K562 (cell line): ENCODE data around the gene ZNF385D. TPM values are rescaled to one million over a fixed set of nuclear protein-coding genes. Genes with fewer than 3 reads are reported as not detected.

ENCODE experiments used
- ATAC-seq: fragments of 200-7000 bp; cut with Tn5 transposase; 3 replicates; pipeline ENCODE4 v1.9.1; 2020; ENCODE audit warnings: moderate library complexity
- BruUV-seq: library from RNA; stranded (reverse); fragments of 400-500 nt; replicated peaks from 2 replicates; lab custom pipeline; 2021; lab: Mats Ljungman, UMichigan
- CTCF ChIA-PET: fragments of 300-600 bp; formaldehyde crosslinking; extraction: SDS; loops from one replicate; lab custom pipeline; 2021; ENCODE audit warnings: low intra/inter-chr PET ratio; lab: Yijun Ruan, JAX
- POLR2A ChIA-PET: fragments of 300-600, 350-650 bp; sonication (Branson Sonifier 250); formaldehyde crosslinking; extraction: SDS; loops from one replicate; lab custom pipeline; 2021; ENCODE audit warnings: antibody characterized with exemption, inconsistent platforms; lab: Yijun Ruan, JAX
- DNase-seq, 4 experiments: peaks; one replicate each; pipeline versions ENCODE4 v3.0.0 to v3.0.0-alpha.2; 2011 to 2018; ENCODE audit warnings: low spot score in 3 of 4, mixed read lengths in 3 of 4; ENCODE audit errors: extremely low read depth in 1 of 4
- FAIRE-seq: peaks from 2 replicates; lab custom pipeline; 2011; peaks lifted over from hg19 to GRCh38; lab: Jason Lieb, UNC
- H2AFZ ChIP-seq: 2 replicates; pipeline ENCODE4 v1.6.0; 2011; ENCODE audit warnings: low read depth, low read length, control low read depth, inconsistent platforms
- H3K27ac ChIP-seq: fragments of 200-600 bp; 3 replicates; pipeline ENCODE4 v1.8.0; 2011; ENCODE audit warnings: low read depth, mild to moderate bottlenecking, control low read depth, inconsistent platforms, low read length, moderate library complexity, mixed read lengths; ENCODE audit errors: extremely low read depth
- H3K27me3 ChIP-seq, 2 experiments: fragments of 300-600 bp in 1 of 2; 2 replicates in 1 of 2; 3 replicates in 1 of 2; pipeline versions ENCODE4 v1.6.0 to v1.8.0; 2011; ENCODE audit warnings: inconsistent platforms in 2 of 2, low read length in 2 of 2, mild to moderate bottlenecking in 1 of 2, mixed read lengths in 1 of 2, moderate library complexity in 1 of 2; ENCODE audit not compliant: control insufficient read depth in 2 of 2, insufficient read depth in 2 of 2
- H3K36me3 ChIP-seq: fragments of 300-600 bp; 3 replicates; pipeline ENCODE4 v1.8.0; 2011; ENCODE audit warnings: mild to moderate bottlenecking, low read length, inconsistent platforms; ENCODE audit not compliant: control insufficient read depth, insufficient read depth
- H3K4me1 ChIP-seq, 2 experiments: fragments of 200-600 bp in 1 of 2; replicated peaks in 1 of 2; 2 replicates in 1 of 2; 3 replicates in 1 of 2; pipeline versions ENCODE4 v1.5.1 to v1.8.0; 2011; ENCODE audit warnings: inconsistent platforms in 2 of 2, low read length in 2 of 2, mild to moderate bottlenecking in 1 of 2, mixed read lengths in 1 of 2, moderate library complexity in 1 of 2; ENCODE audit not compliant: control insufficient read depth in 2 of 2, insufficient read depth in 2 of 2
- H3K4me2 ChIP-seq: 2 replicates; pipeline ENCODE4 v1.6.1; 2011; ENCODE audit warnings: low read length, control low read depth, inconsistent platforms, mixed read lengths; ENCODE audit not compliant: insufficient read depth
- H3K4me3 ChIP-seq: fragments of 200-600 bp; sonication (generic), shearing (Covaris generic); 2 replicates; pipeline ENCODE4 v1.5.1; 2016; ENCODE audit warnings: control low read depth, inconsistent platforms
- H3K79me2 ChIP-seq: fragments of 200-600 bp; 3 replicates; pipeline ENCODE4 v1.8.0; 2011; ENCODE audit warnings: low read length, inconsistent platforms; ENCODE audit not compliant: control insufficient read depth, insufficient read depth
- H3K9ac ChIP-seq, 2 experiments: 2 replicates each; pipeline versions ENCODE4 v1.6.0 to v1.6.1; 2011; ENCODE audit warnings: low read depth in 2 of 2, low read length in 2 of 2, control low read depth in 1 of 2, inconsistent platforms in 1 of 2, mild to moderate bottlenecking in 1 of 2, mixed read lengths in 1 of 2; ENCODE audit not compliant: insufficient read depth in 1 of 2
- H3K9me1 ChIP-seq: one replicate; pipeline ENCODE4 v1.6.0; 2011; ENCODE audit warnings: inconsistent platforms, mild to moderate bottlenecking, low read length, moderate library complexity; ENCODE audit not compliant: control insufficient read depth, insufficient read depth
- H3K9me3 ChIP-seq: replicated peaks from 2 replicates; pipeline ENCODE4 v1.5.1; 2011; ENCODE audit warnings: low read depth, low read length, inconsistent platforms; ENCODE audit not compliant: control insufficient read depth, insufficient read depth
- H4K20me1 ChIP-seq: replicated peaks from 2 replicates; pipeline ENCODE4 v1.6.1; 2011; ENCODE audit warnings: low read length, inconsistent platforms, mixed read lengths; ENCODE audit not compliant: control insufficient read depth, insufficient read depth
- BDP1 ChIP-seq: IDR thresholded peaks from 3 replicates; pipeline ENCODE4 v1.6.1; 2011; ENCODE audit not compliant: insufficient read length, insufficient read depth
- CREBBP ChIP-seq: IDR thresholded peaks from one replicate; pipeline ENCODE4 v1.6.1; 2012; ENCODE audit warnings: low read depth, mild to moderate bottlenecking, control low read depth, inconsistent platforms, low read length
- CTCF ChIP-seq, 3 experiments: IDR thresholded peaks in 2 of 3; conservative IDR thresholded peaks in 1 of 3; 2 replicates each; pipeline ENCODE4 v1.5.1; 2011 to 2012; ENCODE audit warnings: low read length in 3 of 3, mild to moderate bottlenecking in 3 of 3, control low read depth in 2 of 3, improper control_type of control experiment in 1 of 3, inconsistent platforms in 1 of 3, low read depth in 1 of 3, mixed read lengths in 1 of 3, moderate library complexity in 1 of 3; ENCODE audit not compliant: insufficient read depth in 2 of 3
- ELK1 ChIP-seq: sonication (generic); formaldehyde crosslinking; IDR thresholded peaks from 2 replicates; pipeline ENCODE4 v1.8.1; 2022; ENCODE audit warnings: missing genetic modification reagents
- EP400 ChIP-seq: fragments of 450-650 bp; IDR thresholded peaks from 2 replicates; pipeline ENCODE4 v1.6.1; 2017; ENCODE audit warnings: antibody characterized with exemption, mild to moderate bottlenecking, moderate library complexity
- FUS ChIP-seq: fragments of 200-400 bp; formaldehyde crosslinking; optimal IDR thresholded peaks from 2 replicates; pipeline ENCODE3; 2017; ENCODE audit warnings: low read depth, low read length
- GTF2B ChIP-seq: IDR thresholded peaks from 2 replicates; pipeline ENCODE4 v1.6.1; 2011; ENCODE audit not compliant: insufficient read length; ENCODE audit errors: extremely low read depth
- IRF1 ChIP-seq: sonication (generic); formaldehyde crosslinking; IDR thresholded peaks from 2 replicates; pipeline ENCODE4 v1.8.0; 2022; ENCODE audit warnings: missing genetic modification reagents, mild to moderate bottlenecking, borderline replicate concordance
- KLF6 ChIP-seq: fragments of 250-450 bp; sonication (Bioruptor Pico); IDR thresholded peaks from 2 replicates; pipeline ENCODE4 v1.4.0; 2020; ENCODE audit warnings: mild to moderate bottlenecking, moderate library complexity, borderline replicate concordance
- MAFG ChIP-seq: fragments of 450-650 bp; conservative IDR thresholded peaks from 2 replicates; pipeline ENCODE4 v1.6.1; 2016; ENCODE audit warnings: missing genetic modification characterization, missing compliant biosample characterization
- MAZ ChIP-seq, 2 experiments: fragments of 450-650 bp in 1 of 2; sonication (generic) in 1 of 2; formaldehyde crosslinking; IDR thresholded peaks in 1 of 2; conservative IDR thresholded peaks in 1 of 2; 2 replicates each; pipeline versions ENCODE4 v1.4.0 to v1.5.0; 2020; ENCODE audit warnings: mild to moderate bottlenecking in 1 of 2, missing genetic modification reagents in 1 of 2
- NONO ChIP-seq, 2 experiments: fragments of 200-400 bp in 1 of 2; fragments of 450-650 bp in 1 of 2; formaldehyde crosslinking in 1 of 2; IDR thresholded peaks; 2 replicates each; pipeline ENCODE4 v1.6.1; 2017; ENCODE audit warnings: low read depth in 2 of 2, mild to moderate bottlenecking in 2 of 2, moderate library complexity in 2 of 2, low read length in 1 of 2
- TEAD2 ChIP-seq: fragments of 450-650 bp; IDR thresholded peaks from 2 replicates; pipeline ENCODE4 v1.6.1; 2016; ENCODE audit warnings: missing genetic modification characterization, control low read depth, missing compliant biosample characterization
- ZBTB12 ChIP-seq: fragments of 250-450 bp; sonication (Bioruptor Pico); IDR thresholded peaks from 2 replicates; pipeline ENCODE4 v1.4.0; 2020
- ZFPM2 ChIP-seq: fragments of 250-450 bp; sonication (Bioruptor Pico); IDR thresholded peaks from 2 replicates; pipeline ENCODE4 v1.5.1; 2022; ENCODE audit warnings: mild to moderate bottlenecking
- ZNF586 ChIP-seq: fragments of 450-650 bp; formaldehyde crosslinking; conservative IDR thresholded peaks from 2 replicates; pipeline ENCODE4 v1.4.0; 2020; ENCODE audit warnings: mild to moderate bottlenecking, moderate library complexity
- WGBS: fragments of 100-300 bp; shearing (Covaris generic); methylation state at CpG from one replicate; pipeline ENCODE4 v1.1.6; 2016; ENCODE audit warnings: low coverage, mixed read lengths; ENCODE audit not compliant: insufficient coverage; ENCODE audit errors: missing lambda C conversion rate; 5-methylcytosine and 5-hydroxymethylcytosine counted together
- in situ Hi-C: fragments of 300-500 bp; cut with MboI; formaldehyde crosslinking; loops from 4 replicates; pipeline ENCODE4 v1.15.0; 2018; ENCODE audit warnings: inconsistent platforms, mixed read lengths
- intact Hi-C: fragments of 100-400 bp; cut with micrococcal nuclease; formaldehyde crosslinking; loops from 2 replicates; pipeline ENCODE4 v1.14.2; 2022
- polyA plus RNA-seq, 8 experiments: library from polyadenylated mRNA; depleted of rRNA in 4 of 8; stranded (reverse) in 5 of 8; unstranded in 3 of 8; fragments of >200 nt; fragmentation: Nextera tagmentation in 2 of 8; fragmentation: Illumina TruSeq in 1 of 8; extraction: Ambion mirVana in 2 of 8; extraction: Trizol in 1 of 8; gene quantifications; 2 replicates each; pipeline versions ENCODE4 v1.2.1 to v1.2.3, GENCODE V29; 2011 to 2014; ENCODE audit warnings: inconsistent platforms in 1 of 8, missing spikeins in 1 of 8
- total RNA-seq, 7 experiments: library from RNA; depleted of rRNA in 6 of 7; stranded (reverse); fragments of >200 nt in 6 of 7; fragmentation: Illumina TruSeq in 2 of 7; extraction: Trizol in 2 of 7; gene quantifications; 2 replicates each; pipeline versions ENCODE4 v1.2.1 to v1.2.3, GENCODE V29; 2011 to 2021; ENCODE audit warnings: low replicate concordance in 1 of 7

ZNF385D gene
- total and polyA plus RNA-seq, 9 of the 15 experiments (the other 6 are each of a cell fraction or from before 2014, with no cell fraction given) = 0.14 to 1.7 (median 0.51) TPM

- intact Hi-C loops = no loop called here
- Histone ChIP-seq H3K27ac (no peak overlapping the region), H3K4me3 (no peak overlapping the region), H3K36me3 (no peaks in the 10 kb centered on the region; the same call in 2 of the 3 replicates), H3K9ac (no peak overlapping the region), H3K9me1 (no peaks in the 10 kb centered on the region), H3K4me1 (no peaks in the 10 kb centered on the region), H2AFZ (no peak overlapping the region), H3K9me3 (no peaks in the 10 kb centered on the region), H3K4me2 (no peak overlapping the region), H3K79me2 (no peaks in the 10 kb centered on the region), H3K27me3 (no peaks in the 10 kb centered on the region), H4K20me1 (no peaks in the 10 kb centered on the region)
- POLR2A ChIA-PET = no interaction called here
- CTCF ChIA-PET = no interaction called here
- WGBS = 20% methylated on average over 6 of the region's 6 CpGs
- no peak for ATAC-seq
- in situ Hi-C loops = no loop called here
- TF ChIP-seq IRF1 (CRISPR knock-in tag) (no peak), CREBBP (no peak), FUS (no peak), BDP1 (no peak), ELK1 (CRISPR knock-in tag) (no peak), GTF2B (no peak), ZNF586 (CRISPR knock-in tag) (no peak), ZFPM2 (no peak), NONO (IDR thresholded peaks at IDR 0.05; ENCODE audit: low read depth in 2 of 2, low read length in 1 of 2) (no peak), ZBTB12 (CRISPR knock-in tag) (no peak), MAZ (CRISPR knock-in tag; conservative IDR thresholded peaks at IDR 0.05 in 1 of 2, IDR thresholded peaks at IDR 0.05 in 1 of 2) (no peak), TEAD2 (tag) (no peak), CTCF (IDR thresholded peaks at IDR 0.05 in 2 of 3, conservative IDR thresholded peaks at IDR 0.05 in 1 of 3; ENCODE audit: insufficient read depth in 2 of 3, low read depth in 1 of 3, low read length in 3 of 3) (no peak), MAFG (tag) (no peak), EP400 (no peak), KLF6 (no peak)
- DNase-seq = no peak
- FAIRE-seq = no peak
- no TSS peak for BruUV-seq
Observed at GRCh38 chr3:21665444-21666100, 85.4 kb downstream of the ZNF385D start.
